ENCODE measurements around the gene PAPSS1. TPM values are rescaled to one million over a fixed set of nuclear protein-coding genes. Genes with fewer than 3 reads are reported as not detected.
"Not testable (repeated sequence)": the region's sequence is repeated elsewhere in the genome, so short reads cannot be mapped to it uniquely, and the experiment has no call there.

The PAPSS1 gene
- total RNA-seq, 2 donors from 2014 or later, result 128 to 164 TPM

- no peak overlapping the region for H3K27ac ChIP-seq (ENCODE audit: low read depth, low read length)
- no peak for TF ChIP-seq CTCF (conservative IDR thresholded peaks at IDR 0.05)
- no peaks in the 10 kb centered on the region for H3K27me3 Mint-ChIP-seq (ENCODE audit: insufficient read depth)
- no peak overlapping the region for H3K4me3 Mint-ChIP-seq
- no peaks in the 10 kb centered on the region for H3K4me1 ChIP-seq (ENCODE audit: control insufficient read depth, insufficient read depth, low read length)
- peaks cover 51% of the 10 kb centered on the region for H3K9me3 ChIP-seq (ENCODE audit: control insufficient read depth, low read length)
- H3K9me3 Mint-ChIP-seq, result peaks cover 41% of the 10 kb centered on the region
- peaks cover 36% of the 10 kb centered on the region for H3K36me3 ChIP-seq (ENCODE audit: control insufficient read depth, insufficient read depth, low read length)
- 91% methylated on average over 1 of the region's 1 CpG; no CpG with 5 or more reads in 1 of the 2 experiments for WGBS, 2 experiments (ENCODE audit: insufficient coverage in 1 of 2, insufficient read length in 1 of 2)
- H3K4me1 Mint-ChIP-seq, result peaks cover 46% of the 10 kb centered on the region
- no peak overlapping the region for H3K27ac Mint-ChIP-seq
- peaks cover 75% of the 10 kb centered on the region for H3K36me3 Mint-ChIP-seq (ENCODE audit: low read depth)
- H3K4me3 ChIP-seq (ENCODE audit: low read length), result no peak overlapping the region
- no peaks in the 10 kb centered on the region for H3K27me3 ChIP-seq (ENCODE audit: control insufficient read depth, insufficient read depth, low read length, poor library complexity, severe bottlenecking)
- H3K9ac ChIP-seq (ENCODE audit: extremely low read depth, low read length, poor library complexity, severe bottlenecking), result no peak overlapping the region
- DNase-seq, result no peak
These were observed 18.5 kb downstream of the PAPSS1 start for GRCh38 chr4:107701565-107701964.

GRCh38 chr4:107699466-107700206 lies 20.4 kb downstream of the PAPSS1 start:
- WGBS, 2 experiments (ENCODE audit: insufficient coverage in 1 of 2, insufficient read length in 1 of 2), result 72% methylated on average over 2 of the region's 2 CpGs; no CpG with 5 or more reads in 1 of the 2 experiments
- no peak for TF ChIP-seq CTCF (conservative IDR thresholded peaks at IDR 0.05)
- Mint-ChIP-seq H3K27me3 (ENCODE audit: insufficient read depth) (no peaks in the 10 kb centered on the region), H3K9me3 (peaks cover 28% of the 10 kb centered on the region), H3K36me3 (ENCODE audit: low read depth) (peaks cover 76% of the 10 kb centered on the region), H3K4me3 (no peak overlapping the region), H3K27ac (peak overlapping the region; percentile 29), H3K4me1 (peaks cover 51% of the 10 kb centered on the region)
- H3K4me3 ChIP-seq (ENCODE audit: low read length), result no peak overlapping the region
- H3K9me3 ChIP-seq (ENCODE audit: control insufficient read depth, low read length), result peaks cover 38% of the 10 kb centered on the region
- H3K36me3 ChIP-seq (ENCODE audit: control insufficient read depth, insufficient read depth, low read length), result peaks cover 34% of the 10 kb centered on the region
- no peaks in the 10 kb centered on the region for H3K4me1 ChIP-seq (ENCODE audit: control insufficient read depth, insufficient read depth, low read length)
- H3K27ac ChIP-seq (ENCODE audit: low read depth, low read length), result no peak overlapping the region
- H3K9ac ChIP-seq (ENCODE audit: extremely low read depth, low read length, poor library complexity, severe bottlenecking), result no peak overlapping the region
- DNase-seq, result no peak
- H3K27me3 ChIP-seq (ENCODE audit: control insufficient read depth, insufficient read depth, low read length, poor library complexity, severe bottlenecking), result no peaks in the 10 kb centered on the region

GRCh38 chr4:107696187-107696586 lies 23.8 kb downstream of the PAPSS1 start:
- peaks cover 84% of the 10 kb centered on the region for H3K36me3 Mint-ChIP-seq (ENCODE audit: low read depth)
- not testable (repeated sequence) for H3K9me3 Mint-ChIP-seq; H3K27ac ChIP-seq (ENCODE audit: low read depth, low read length); H3K4me1 ChIP-seq (ENCODE audit: control insufficient read depth, insufficient read depth, low read length); H3K27me3 Mint-ChIP-seq (ENCODE audit: insufficient read depth); H3K9ac ChIP-seq (ENCODE audit: extremely low read depth, low read length, poor library complexity, severe bottlenecking); DNase-seq; H3K27me3 ChIP-seq (ENCODE audit: control insufficient read depth, insufficient read depth, low read length, poor library complexity, severe bottlenecking); H3K4me3 Mint-ChIP-seq; H3K4me3 ChIP-seq (ENCODE audit: low read length); H3K27ac Mint-ChIP-seq
- 91 to 100% methylated on average over 4 to 6 of the region's 6 CpGs for WGBS, 2 experiments (ENCODE audit: insufficient coverage in 1 of 2, insufficient read length in 1 of 2)
- Histone ChIP-seq H3K9me3 (ENCODE audit: control insufficient read depth, low read length) (peaks cover 20% of the 10 kb centered on the region), H3K36me3 (ENCODE audit: control insufficient read depth, insufficient read depth, low read length) (peaks cover 60% of the 10 kb centered on the region)
- H3K4me1 Mint-ChIP-seq, result peaks cover 42% of the 10 kb centered on the region

All from endodermal cell (in vitro differentiated cells).